GM18526 (cell line): ENCODE results near the gene TNNT3.

Experiments
- POLR2A ChIP-seq: IDR thresholded peaks from 3 replicates; pipeline ENCODE4 v1.6.1; 2011; ENCODE audit not compliant: insufficient read length; ENCODE audit errors: extremely low read depth

TNNT3 gene

GRCh38 chr11:1913271-1914060, 6.0 kb upstream of the TNNT3 start:
- TF ChIP-seq POLR2A, result no peak

GRCh38 chr11:1915795-1916131, 3.7 kb upstream of the TNNT3 start:
- no peak for TF ChIP-seq POLR2A

DNA sequence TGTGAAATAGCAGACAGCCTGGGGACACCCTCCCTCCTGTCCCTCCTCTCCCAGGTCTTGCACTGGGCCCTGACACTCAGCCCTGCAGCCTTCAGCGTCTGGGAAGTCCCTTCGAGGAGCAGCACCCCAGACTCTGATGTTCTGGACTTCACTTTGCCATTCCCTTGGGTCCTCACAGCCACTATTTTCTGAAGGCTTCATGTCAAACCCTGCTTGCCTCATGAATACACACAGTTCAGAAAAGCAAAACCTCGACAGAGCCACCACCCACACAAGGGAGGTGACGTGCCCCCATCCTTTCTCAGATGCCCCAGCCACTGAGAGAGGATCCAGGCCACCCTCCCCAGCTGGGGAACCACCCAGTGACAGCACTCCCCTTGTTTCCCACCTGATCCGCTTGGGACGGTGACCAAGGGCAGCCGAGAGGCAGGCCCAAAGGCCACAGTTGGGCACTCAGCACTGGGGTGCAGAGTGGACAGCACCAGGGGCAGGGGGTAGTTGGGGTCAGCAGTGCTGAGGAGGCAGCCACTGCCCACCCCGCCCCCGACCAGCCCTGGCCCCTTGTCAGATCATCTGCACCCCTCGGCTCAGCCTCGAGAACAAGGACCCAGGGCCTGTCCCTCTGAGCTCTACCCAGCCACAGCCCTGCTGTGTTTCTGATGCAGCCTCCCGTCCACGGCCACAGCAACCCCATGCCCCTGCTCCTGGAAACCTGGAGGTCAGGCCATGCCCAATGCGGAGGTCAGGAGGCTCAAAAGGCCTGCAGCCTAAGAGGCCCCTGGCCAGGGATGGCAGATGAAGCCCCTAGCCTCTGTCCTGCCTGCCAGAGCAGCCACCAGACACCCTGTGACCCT, 3.1 kb upstream of the TNNT3 start:
- TF ChIP-seq POLR2A, result no peak

GRCh38 chr11:1916986-1917522, 2.4 kb upstream of the TNNT3 start:
- peak; percentile 16 for TF ChIP-seq POLR2A

DNA sequence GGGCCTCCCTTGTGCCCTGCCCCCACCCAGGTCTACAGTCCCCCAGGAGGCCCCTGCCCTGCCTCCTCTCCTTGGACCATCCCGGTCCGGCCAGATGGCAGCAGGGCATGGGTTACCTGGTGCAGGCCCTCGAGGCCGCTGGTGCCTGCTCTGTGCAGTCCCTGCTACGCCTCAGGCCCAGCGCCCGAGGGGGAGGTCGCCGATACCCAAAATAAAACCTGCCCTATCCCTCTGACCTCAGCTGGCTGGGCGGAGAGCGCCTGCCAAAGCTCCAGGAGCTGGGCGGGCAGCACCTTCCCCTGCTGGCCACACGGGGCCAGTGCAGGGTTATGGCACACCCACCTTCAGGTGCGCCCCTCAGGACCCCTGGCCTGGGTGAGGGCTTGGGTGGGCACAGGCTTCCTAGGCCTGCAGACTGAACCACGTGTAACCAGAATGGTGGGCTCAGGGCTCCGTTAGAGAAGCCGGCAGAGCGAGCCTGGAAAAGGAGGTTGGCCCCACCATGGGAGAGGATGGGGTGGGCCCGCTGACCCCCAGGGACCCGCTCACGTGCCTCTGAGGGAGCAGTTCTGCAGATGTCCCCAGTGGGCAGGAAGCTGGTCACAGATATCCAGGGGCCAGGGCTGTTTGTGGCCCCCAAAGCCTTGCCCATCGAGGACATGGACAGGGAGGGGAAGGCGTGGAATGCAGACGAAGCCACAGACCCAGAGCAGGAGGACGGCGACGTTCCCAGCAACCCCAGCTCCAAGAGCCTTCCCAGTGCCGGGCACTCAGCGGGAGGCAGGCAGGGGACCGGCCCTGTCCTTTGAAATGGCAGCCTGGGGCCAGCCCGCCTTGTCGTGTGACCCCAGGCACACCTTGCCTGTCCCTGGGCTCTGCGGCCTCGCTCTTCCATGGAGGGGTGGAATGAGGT, 1.7 kb upstream of the TNNT3 start:
- no peak for TF ChIP-seq POLR2A

DNA sequence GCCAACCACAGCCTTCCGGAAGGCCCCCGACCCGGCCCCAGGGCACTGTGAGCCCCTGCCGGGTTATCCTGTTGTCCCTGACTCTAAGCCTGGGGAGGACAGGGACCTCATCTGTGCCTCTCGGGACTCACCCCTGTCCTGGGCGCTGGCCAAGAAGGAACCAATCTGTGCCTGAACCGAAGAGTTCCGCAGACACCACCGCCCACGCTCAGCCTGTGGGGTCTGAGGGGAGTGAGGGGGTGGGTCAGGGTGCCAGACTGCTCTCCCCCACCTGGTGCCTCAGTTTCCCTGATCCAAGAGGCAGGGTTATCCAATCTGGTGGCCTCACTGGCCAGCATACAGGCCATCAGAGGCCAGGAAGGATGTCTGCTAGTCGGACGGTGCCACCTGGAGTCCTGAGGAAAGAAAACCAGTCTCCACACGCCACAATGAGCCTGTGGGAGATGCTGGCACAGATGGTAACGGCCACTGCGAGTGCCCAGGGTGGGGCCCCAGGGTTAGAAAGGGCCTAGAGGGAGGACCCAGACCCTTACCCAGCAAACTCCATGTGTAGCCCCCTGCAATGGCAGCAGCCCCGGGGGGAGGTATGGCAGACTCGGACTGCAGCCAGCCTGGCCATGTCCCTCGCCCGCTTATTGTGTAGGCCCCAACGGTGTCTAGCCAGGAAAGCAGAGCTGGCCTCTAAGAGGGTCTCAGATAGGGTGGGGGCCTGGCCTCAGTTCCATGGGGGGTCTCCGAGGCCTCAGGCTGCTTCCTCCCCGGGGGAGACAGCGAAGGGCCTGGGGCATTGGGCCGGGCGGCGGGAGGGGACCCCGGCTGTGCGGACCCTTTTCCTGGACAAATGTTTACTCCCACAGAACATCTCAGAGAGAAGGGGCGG, 827 bp upstream of the TNNT3 start:
- no peak for TF ChIP-seq POLR2A

DNA sequence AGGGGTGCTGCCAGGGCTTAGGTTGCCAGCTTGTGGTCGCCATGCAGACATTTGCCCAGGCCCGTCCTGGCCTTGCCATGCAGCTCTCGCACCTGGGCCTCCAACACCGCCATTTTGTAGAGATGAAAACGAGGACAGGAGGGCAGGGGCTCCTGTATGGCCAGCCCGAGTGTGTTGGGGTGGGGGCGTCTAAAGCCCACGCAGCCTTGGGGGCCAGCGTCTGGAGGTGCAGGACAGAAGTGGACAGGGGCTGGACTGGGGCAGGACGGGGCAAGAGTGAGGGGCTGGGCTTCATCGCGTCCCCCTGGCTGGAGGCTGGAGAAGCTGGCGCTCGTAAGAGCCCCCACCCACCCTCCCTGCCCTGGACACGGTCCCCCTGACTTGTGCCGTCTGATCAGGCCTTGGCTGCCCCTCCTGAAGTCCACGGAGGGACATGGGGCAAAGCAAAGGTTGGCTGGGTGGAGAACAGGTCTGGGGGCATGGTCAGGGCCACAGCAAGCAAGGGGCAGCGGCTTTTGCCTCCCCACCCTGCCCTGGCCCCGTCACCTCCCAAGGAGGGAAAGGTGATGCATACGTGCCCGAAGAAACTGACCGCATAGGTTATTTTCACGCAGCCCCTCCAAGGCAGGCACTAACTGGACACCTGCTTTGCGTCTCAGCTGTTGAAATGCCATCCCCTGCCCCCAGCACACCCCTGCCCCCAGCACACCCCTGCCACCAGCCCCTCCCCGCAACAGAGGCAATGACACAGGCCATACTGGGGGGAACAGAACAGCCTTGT, 815 bp downstream of the TNNT3 start:
- TF ChIP-seq POLR2A, result no peak

GRCh38 chr11:1920909-1921573, 1.5 kb downstream of the TNNT3 start:
- TF ChIP-seq POLR2A, result no peak

DNA sequence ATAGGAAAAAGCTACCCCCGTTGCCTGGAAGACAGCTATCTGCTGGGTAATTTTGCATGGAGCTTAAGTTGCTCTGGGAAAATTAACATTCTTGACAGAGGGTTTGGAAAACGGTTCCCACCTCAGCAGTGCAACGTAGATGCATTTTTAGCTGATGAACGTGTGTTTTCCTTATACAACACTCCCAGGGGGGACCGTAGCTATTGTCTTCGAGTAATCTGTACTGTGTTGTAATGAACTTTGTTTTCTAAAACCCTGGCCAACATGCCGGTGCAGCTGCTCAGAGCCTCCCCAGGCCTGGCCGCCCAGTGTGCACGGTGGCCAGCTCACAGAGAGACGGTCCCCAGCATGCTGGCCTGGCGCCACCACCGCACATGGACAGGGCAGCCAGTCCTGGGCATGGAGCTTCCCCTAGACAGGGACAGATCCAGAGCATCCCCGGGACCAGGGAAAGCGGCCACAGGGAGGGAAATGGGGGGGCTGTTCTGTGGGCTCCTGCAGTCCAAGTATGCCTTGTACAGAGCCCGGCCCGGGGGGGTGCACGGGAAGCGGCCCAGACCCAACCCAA, 2.2 kb downstream of the TNNT3 start:
- TF ChIP-seq POLR2A, result no peak

DNA sequence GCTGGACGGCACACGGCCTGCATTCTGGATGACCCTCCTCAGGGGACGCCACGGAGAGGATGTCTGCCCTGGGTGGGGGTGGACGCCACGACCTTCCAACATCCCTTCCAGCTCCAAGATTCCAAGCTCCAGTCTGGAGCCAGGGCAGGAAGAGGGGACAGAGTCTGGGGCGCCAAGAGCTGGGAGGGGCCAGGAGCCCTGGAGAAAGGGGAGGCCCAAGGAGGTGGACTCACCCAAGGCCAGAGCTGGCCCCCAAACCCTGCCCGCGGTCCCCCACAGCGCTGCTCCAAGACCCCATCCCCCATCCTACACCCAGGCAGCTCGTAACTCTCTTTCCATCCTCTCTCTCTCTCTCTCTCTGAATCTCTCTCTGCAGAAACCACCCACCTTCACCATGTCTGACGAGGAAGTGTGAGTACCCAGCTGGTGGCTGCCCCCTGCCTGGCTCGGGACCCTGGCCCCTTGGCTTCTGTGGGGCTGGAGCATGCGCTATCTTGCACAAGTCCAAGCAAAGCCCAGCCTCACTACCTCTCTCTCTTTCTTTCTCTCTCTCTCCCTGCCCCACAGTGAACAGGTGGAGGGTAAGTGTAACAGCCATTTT, 3.1 kb downstream of the TNNT3 start:
- TF ChIP-seq POLR2A, result no peak

DNA sequence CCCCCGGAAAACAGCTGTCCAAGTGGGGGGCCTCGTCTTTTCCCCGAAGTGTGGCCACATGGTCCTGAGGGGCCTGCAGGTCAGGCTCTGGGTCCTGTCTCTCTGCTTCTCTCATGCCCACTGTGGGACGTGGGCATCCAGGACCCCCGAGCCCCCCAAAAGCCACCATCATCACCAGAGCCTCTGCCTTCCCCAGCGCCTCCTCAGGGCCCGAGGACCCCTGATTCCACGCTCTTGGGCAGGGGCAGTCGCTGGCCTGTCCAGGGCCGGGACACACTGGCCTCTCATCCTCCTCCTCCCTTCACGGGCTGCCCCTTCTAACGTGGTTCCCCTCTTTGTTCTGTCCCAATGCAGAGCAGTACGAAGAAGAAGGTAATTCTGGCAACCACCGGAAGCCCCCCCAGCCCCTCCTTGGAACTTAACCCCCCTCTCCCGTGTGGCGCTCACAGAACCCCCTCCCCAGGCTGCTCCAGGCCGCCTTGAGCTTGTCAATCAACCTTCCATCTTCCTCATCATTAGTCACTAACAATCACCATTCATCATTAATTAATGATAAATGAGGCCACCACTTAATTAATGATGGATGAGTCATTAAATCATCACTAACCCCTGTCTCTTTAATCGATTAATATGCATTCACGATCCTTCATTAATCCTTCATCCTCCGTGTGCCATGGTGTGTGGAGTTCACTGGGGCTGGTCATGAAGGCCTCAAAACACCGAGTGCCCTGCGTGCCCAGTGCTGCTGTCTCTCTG, 3.9 kb downstream of the TNNT3 start:
- no peak for TF ChIP-seq POLR2A
